H9 (cell line): ENCODE results near the gene SRRM2. TPM values are rescaled to one million over a fixed set of nuclear protein-coding genes. Genes with fewer than 3 reads are reported as not detected.

ENCODE experiments used
- DNase-seq: peaks from one replicate; pipeline ENCODE4 v3.0.0-alpha.2; 2017
- H2AFZ ChIP-seq: one replicate; pipeline ENCODE4 v1.6.1; 2013; ENCODE audit warnings: mild to moderate bottlenecking, low read length, control low read depth, moderate library complexity
- H2AK5ac ChIP-seq: 2 replicates; pipeline ENCODE4 v1.6.1; 2013; ENCODE audit warnings: low read length, control low read depth, mixed read lengths; ENCODE audit not compliant: insufficient read length
- H2BK120ac ChIP-seq: one replicate; pipeline ENCODE4 v1.6.1; 2013; ENCODE audit warnings: low read depth, mild to moderate bottlenecking, low read length, control low read depth, inconsistent platforms; ENCODE audit not compliant: poor library complexity, severe bottlenecking
- H2BK12ac ChIP-seq: 2 replicates; pipeline ENCODE4 v1.6.1; 2013; ENCODE audit warnings: low read length, control low read depth, mixed read lengths, low read depth; ENCODE audit not compliant: insufficient read length
- H2BK15ac ChIP-seq: 2 replicates; pipeline ENCODE4 v1.6.1; 2013; ENCODE audit warnings: low read depth, low read length, control low read depth
- H2BK20ac ChIP-seq: one replicate; pipeline ENCODE4 v1.6.1; 2013; ENCODE audit warnings: low read depth, mild to moderate bottlenecking, low read length, control low read depth, inconsistent platforms; ENCODE audit not compliant: poor library complexity, severe bottlenecking
- H2BK5ac ChIP-seq: 2 replicates; pipeline ENCODE4 v1.6.1; 2013; ENCODE audit warnings: low read length, control low read depth, mixed read lengths; ENCODE audit not compliant: insufficient read length
- H3K14ac ChIP-seq: 2 replicates; pipeline ENCODE4 v1.6.1; 2013; ENCODE audit warnings: low read length, control low read depth; ENCODE audit not compliant: insufficient read depth
- H3K18ac ChIP-seq: 2 replicates; pipeline ENCODE4 v1.6.1; 2013; ENCODE audit warnings: low read depth, mild to moderate bottlenecking, mixed read lengths, low read length, control low read depth; ENCODE audit not compliant: insufficient read length
- H3K23ac ChIP-seq: 2 replicates; pipeline ENCODE4 v1.6.1; 2013; ENCODE audit warnings: low read length, control low read depth, mixed read lengths, low read depth; ENCODE audit not compliant: insufficient read length
- H3K23me2 ChIP-seq: 2 replicates; pipeline ENCODE4 v1.6.1; 2013; ENCODE audit warnings: low read depth, mild to moderate bottlenecking, mixed read lengths, low read length, control low read depth; ENCODE audit not compliant: insufficient read length, poor library complexity, severe bottlenecking
- H3K27ac ChIP-seq: 2 replicates; pipeline ENCODE4 v1.5.1; 2013; ENCODE audit warnings: low read length, control low read depth, mixed read lengths, low read depth; ENCODE audit not compliant: insufficient read length
- H3K27me3 ChIP-seq: 2 replicates; pipeline ENCODE4 v1.6.1; 2013; ENCODE audit warnings: low read length, control low read depth, inconsistent platforms; ENCODE audit not compliant: insufficient read depth
- H3K4ac ChIP-seq: 2 replicates; pipeline ENCODE4 v1.6.1; 2013; ENCODE audit warnings: low read depth, mild to moderate bottlenecking, control low read depth, inconsistent platforms, low read length, moderate library complexity
- H3K4me1 ChIP-seq: 2 replicates; pipeline ENCODE4 v1.6.1; 2013; ENCODE audit warnings: low read length, control low read depth, inconsistent platforms; ENCODE audit not compliant: insufficient read depth
- H3K4me2 ChIP-seq: 2 replicates; pipeline ENCODE4 v1.6.1; 2013; ENCODE audit warnings: low read length, control low read depth, mixed read lengths; ENCODE audit not compliant: insufficient read length, insufficient read depth
- H3K56ac ChIP-seq: 2 replicates; pipeline ENCODE4 v1.6.1; 2013; ENCODE audit warnings: low read depth, mild to moderate bottlenecking, mixed read lengths, low read length, control low read depth; ENCODE audit not compliant: insufficient read length
- H3K79me1 ChIP-seq: 2 replicates; pipeline ENCODE4 v1.6.1; 2013; ENCODE audit warnings: low read depth, mild to moderate bottlenecking, moderate library complexity, low read length, control low read depth, inconsistent platforms; ENCODE audit not compliant: insufficient read depth, poor library complexity, severe bottlenecking
- H3K79me2 ChIP-seq: 2 replicates; pipeline ENCODE4 v1.6.1; 2013; ENCODE audit warnings: low read length, control low read depth, inconsistent platforms; ENCODE audit not compliant: insufficient read depth
- H3K9ac ChIP-seq: 2 replicates; pipeline ENCODE4 v1.6.1; 2013; ENCODE audit warnings: low read length, control low read depth, mixed read lengths; ENCODE audit not compliant: insufficient read length; ENCODE audit errors: extremely low read depth
- H3K9me3 ChIP-seq: one replicate; pipeline ENCODE4 v1.6.1; 2013; ENCODE audit warnings: low read depth, low read length, inconsistent platforms; ENCODE audit not compliant: control insufficient read depth
- H3T11ph ChIP-seq: one replicate; pipeline ENCODE4 v1.6.1; 2013; ENCODE audit warnings: mild to moderate bottlenecking, low read length, control low read depth, inconsistent platforms
- H4K20me1 ChIP-seq: one replicate; pipeline ENCODE4 v1.6.1; 2013; ENCODE audit not compliant: control insufficient read depth, insufficient read length, insufficient read depth
- H4K5ac ChIP-seq: 2 replicates; pipeline ENCODE4 v1.6.1; 2013; ENCODE audit warnings: low read depth, mild to moderate bottlenecking, mixed read lengths, low read length, control low read depth; ENCODE audit not compliant: insufficient read length
- H4K8ac ChIP-seq: replicated peaks from 2 replicates; pipeline ENCODE4 v1.6.1; 2013; ENCODE audit warnings: low read length, control low read depth, mixed read lengths, low read depth; ENCODE audit not compliant: insufficient read length
- H4K91ac ChIP-seq: 2 replicates; pipeline ENCODE4 v1.6.1; 2013; ENCODE audit warnings: low read depth, mild to moderate bottlenecking, moderate library complexity, mixed read lengths, low read length, control low read depth; ENCODE audit not compliant: insufficient read length
- H3K27ac Mint-ChIP-seq, 3 experiments: 2 replicates in 2 of 3; 3 replicates in 1 of 3; pipeline ENCODE4 v1.8.0; 2020 to 2021; ENCODE audit warnings: mixed read lengths in 3 of 3, mild to moderate bottlenecking in 1 of 3, moderate library complexity in 1 of 3
- H3K27me3 Mint-ChIP-seq: 2 replicates; pipeline ENCODE4 v1.8.0; 2021; ENCODE audit warnings: low read depth, mild to moderate bottlenecking, moderate library complexity, mixed read lengths
- H3K36me3 Mint-ChIP-seq, 3 experiments: 2 replicates in 2 of 3; 3 replicates in 1 of 3; pipeline ENCODE4 v1.8.0; 2020 to 2021; ENCODE audit warnings: low read depth in 3 of 3, mixed read lengths in 3 of 3; ENCODE audit not compliant: insufficient read depth in 1 of 3
- H3K4me1 Mint-ChIP-seq, 2 experiments: 2 replicates each; pipeline ENCODE4 v1.8.0; 2020; ENCODE audit warnings: mixed read lengths in 2 of 2
- H3K4me3 Mint-ChIP-seq, 2 experiments: 2 replicates in 1 of 2; 3 replicates in 1 of 2; pipeline ENCODE4 v1.8.0; 2020 to 2021; ENCODE audit warnings: mild to moderate bottlenecking in 2 of 2, mixed read lengths in 2 of 2, moderate library complexity in 1 of 2
- H3K9me3 Mint-ChIP-seq, 2 experiments: 2 replicates in 1 of 2; 3 replicates in 1 of 2; pipeline ENCODE4 v1.8.0; 2020; ENCODE audit warnings: mild to moderate bottlenecking in 2 of 2, mixed read lengths in 2 of 2, moderate library complexity in 1 of 2
- CTCF ChIP-seq: fragments of 200-600 bp; sonication (generic); conservative IDR thresholded peaks from 3 replicates; pipeline ENCODE4 v1.8.0; 2021; ENCODE audit warnings: antibody characterized with exemption, mild to moderate bottlenecking
- WGBS: extraction: QIAGEN DNeasy Blood & Tissue Kit; methylation state at CpG from one replicate; pipeline ENCODE4 v1.1.7; 2013; ENCODE audit warnings: missing lambda C conversion rate, low lambda C conversion rate, mixed read lengths; ENCODE audit not compliant: insufficient read length; ENCODE audit errors: extremely low coverage; 5-methylcytosine and 5-hydroxymethylcytosine counted together
- total RNA-seq: library from RNA; stranded (reverse); gene quantifications from 2 replicates; pipeline ENCODE4 v1.2.1, GENCODE V29; 2021

The SRRM2 gene
- total RNA-seq, 1 experiment from 2014 or later, result 694 TPM

DNA sequence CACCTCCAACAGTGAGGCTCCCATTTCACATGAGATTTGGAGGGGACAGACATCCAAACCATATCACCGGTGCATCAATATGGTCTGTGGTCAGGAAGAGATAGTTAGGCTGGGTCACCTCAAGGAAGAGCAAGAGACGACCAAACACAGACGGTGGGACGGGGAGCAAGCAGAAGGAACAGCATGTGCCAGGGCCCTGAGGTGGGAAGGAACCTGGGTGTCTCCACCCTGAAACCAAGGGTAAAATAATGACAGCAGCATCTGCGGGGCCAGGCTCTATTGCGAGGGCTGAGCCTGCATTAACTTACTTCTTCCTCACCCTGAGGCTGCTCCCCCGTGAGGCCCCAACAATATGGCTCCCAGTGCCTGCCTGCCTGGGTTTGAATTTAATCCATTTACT lies 55.7 kb downstream of the SRRM2 start:
- Histone ChIP-seq H2BK15ac (no peak overlapping the region), H3K27ac (no peak overlapping the region), H3K23me2 (no peaks in the 10 kb centered on the region), H4K91ac (no peak overlapping the region), H3K56ac (no peak overlapping the region), H4K5ac (no peak overlapping the region), H3K9ac (no peak overlapping the region), H3K9me3 (peaks cover 10% of the 10 kb centered on the region), H3K23ac (no peak overlapping the region), H2BK12ac (no peak overlapping the region), H3K27me3 (no peaks in the 10 kb centered on the region), H3K79me1 (no peaks in the 10 kb centered on the region), H3K79me2 (no peaks in the 10 kb centered on the region), H3T11ph (no peak overlapping the region), H4K8ac (no peak overlapping the region), H3K4me1 (no peaks in the 10 kb centered on the region), H3K4me2 (no peak overlapping the region), H2BK120ac (no peak overlapping the region), H2BK5ac (no peak overlapping the region), H2BK20ac (no peak overlapping the region), H3K18ac (no peak overlapping the region), H2AK5ac (no peak overlapping the region), H4K20me1 (no peaks in the 10 kb centered on the region), H3K4ac (no peak overlapping the region), H3K14ac (no peak overlapping the region), H2AFZ (no peak overlapping the region)
- no peak overlapping the region for H3K4me3 Mint-ChIP-seq
- peaks cover 43% of the 10 kb centered on the region for H3K27me3 Mint-ChIP-seq
- H3K36me3 Mint-ChIP-seq, result peaks cover 0 to 4% (median 0%) of the 10 kb centered on the region in 3 experiments; a peak in 2 of 7 replicates
- TF ChIP-seq CTCF, result no peak
- peaks cover 7% of the 10 kb centered on the region in 2 experiments; a peak in 3 of 4 replicates for H3K4me1 Mint-ChIP-seq
- peaks cover 22 to 27% of the 10 kb centered on the region in 2 experiments for H3K9me3 Mint-ChIP-seq
- no peak overlapping the region for H3K27ac Mint-ChIP-seq
- no CpG with 5 or more reads among the region's 7 CpGs for WGBS
- no peak for DNase-seq
